Suprapubic skin (tissue), 4 donors: ENCODE data around the gene ADD2. TPM values are rescaled to one million over a fixed set of nuclear protein-coding genes. Genes with fewer than 3 reads are reported as not detected.

Experiments used
- DNase-seq, 2 donors: peaks; one replicate each; pipeline ENCODE4 v3.0.0-alpha.2; 2019; ENCODE audit warnings: low spot score in 2 of 2
- H3K27ac ChIP-seq: fragments of 200-600 bp; sonication (generic); one replicate; pipeline ENCODE4 v1.5.1; 2019
- H3K27me3 ChIP-seq: fragments of 200-600 bp; sonication (generic); one replicate; pipeline ENCODE4 v1.5.1; 2019
- H3K36me3 ChIP-seq: fragments of 200-600 bp; sonication (generic); one replicate; pipeline ENCODE4 v1.5.1; 2019
- H3K4me1 ChIP-seq: fragments of 200-600 bp; sonication (generic); one replicate; pipeline ENCODE4 v1.5.1; 2019
- H3K4me3 ChIP-seq: fragments of 200-600 bp; sonication (generic); one replicate; pipeline ENCODE4 v1.5.1; 2019; ENCODE audit warnings: mild to moderate bottlenecking
- H3K9me3 ChIP-seq: fragments of 200-600 bp; sonication (generic); one replicate; pipeline ENCODE4 v1.5.1; 2019
- EP300 ChIP-seq: sonication (generic); formaldehyde crosslinking; IDR thresholded peaks from one replicate; pipeline ENCODE4 v1.6.1; 2017; ENCODE audit warnings: antibody characterized with exemption
- POLR2A ChIP-seq, 2 donors: fragments of 450-650 bp; IDR thresholded peaks; one replicate each; pipeline ENCODE4 v1.6.1; 2017; ENCODE audit warnings: antibody characterized with exemption in 2 of 2, mild to moderate bottlenecking in 2 of 2, moderate library complexity in 2 of 2
- POLR2AphosphoS5 ChIP-seq, 3 donors: sonication (generic); formaldehyde crosslinking; IDR thresholded peaks; one replicate each; pipeline ENCODE4 v1.6.1; 2017; ENCODE audit warnings: antibody characterized with exemption in 3 of 3
- WGBS: methylation state at CpG from one replicate; pipeline ENCODE4 v1.1.5; 2018; 5-methylcytosine and 5-hydroxymethylcytosine counted together
- total RNA-seq, 4 donors: library from RNA; depleted of rRNA; stranded (reverse); fragments of >200 nt; gene quantifications; one replicate each; pipeline ENCODE4 v1.1.0, GENCODE V29; 2016
- TF ChIP-seq, protein P1 (sequence below), 2 donors: fragments of 200-600 bp in 1 of 2; fragments of 450-650 bp in 1 of 2; sonication (generic) in 1 of 2; IDR thresholded peaks; one replicate each; pipeline ENCODE4 v1.5.1; 2016 to 2019; ENCODE audit warnings: antibody characterized with exemption in 2 of 2, mild to moderate bottlenecking in 1 of 2, moderate library complexity in 1 of 2

The ADD2 gene
- total RNA-seq, 4 donors from 2014 or later, result 1.4 to 2.3 (median 1.5) TPM

DNA sequence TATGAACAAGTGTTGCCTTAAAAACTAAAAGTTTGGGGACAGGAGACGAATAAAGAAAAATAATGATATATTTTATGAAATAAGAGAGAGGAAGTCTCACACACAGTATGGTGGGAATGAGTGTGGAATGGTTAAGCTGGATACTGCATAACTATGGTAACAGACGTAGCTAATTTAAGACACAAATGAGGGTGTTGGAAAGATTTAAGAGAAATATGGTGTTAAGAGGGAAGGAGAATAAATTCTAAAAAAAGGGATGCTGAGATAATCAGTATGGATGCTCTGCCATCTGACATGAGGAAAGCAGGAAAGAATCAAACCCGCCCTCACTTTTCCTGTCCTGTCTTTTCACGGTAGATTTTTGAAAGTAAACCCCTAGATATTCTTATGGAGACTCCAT, 10.6 kb downstream of the ADD2 start:
- DNase-seq, result no peak
- Histone ChIP-seq H3K9me3 (no peaks in the 10 kb centered on the region), H3K36me3 (no peaks in the 10 kb centered on the region), H3K27ac (no peak overlapping the region), H3K4me3 (no peak overlapping the region), H3K4me1 (no peaks in the 10 kb centered on the region), H3K27me3 (peaks cover 33% of the 10 kb centered on the region)
- TF ChIP-seq, protein P1, sequence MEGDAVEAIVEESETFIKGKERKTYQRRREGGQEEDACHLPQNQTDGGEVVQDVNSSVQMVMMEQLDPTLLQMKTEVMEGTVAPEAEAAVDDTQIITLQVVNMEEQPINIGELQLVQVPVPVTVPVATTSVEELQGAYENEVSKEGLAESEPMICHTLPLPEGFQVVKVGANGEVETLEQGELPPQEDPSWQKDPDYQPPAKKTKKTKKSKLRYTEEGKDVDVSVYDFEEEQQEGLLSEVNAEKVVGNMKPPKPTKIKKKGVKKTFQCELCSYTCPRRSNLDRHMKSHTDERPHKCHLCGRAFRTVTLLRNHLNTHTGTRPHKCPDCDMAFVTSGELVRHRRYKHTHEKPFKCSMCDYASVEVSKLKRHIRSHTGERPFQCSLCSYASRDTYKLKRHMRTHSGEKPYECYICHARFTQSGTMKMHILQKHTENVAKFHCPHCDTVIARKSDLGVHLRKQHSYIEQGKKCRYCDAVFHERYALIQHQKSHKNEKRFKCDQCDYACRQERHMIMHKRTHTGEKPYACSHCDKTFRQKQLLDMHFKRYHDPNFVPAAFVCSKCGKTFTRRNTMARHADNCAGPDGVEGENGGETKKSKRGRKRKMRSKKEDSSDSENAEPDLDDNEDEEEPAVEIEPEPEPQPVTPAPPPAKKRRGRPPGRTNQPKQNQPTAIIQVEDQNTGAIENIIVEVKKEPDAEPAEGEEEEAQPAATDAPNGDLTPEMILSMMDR (IDR thresholded peaks at IDR 0.05), result no peak
- WGBS, result 71% methylated on average over 4 of the region's 4 CpGs

DNA sequence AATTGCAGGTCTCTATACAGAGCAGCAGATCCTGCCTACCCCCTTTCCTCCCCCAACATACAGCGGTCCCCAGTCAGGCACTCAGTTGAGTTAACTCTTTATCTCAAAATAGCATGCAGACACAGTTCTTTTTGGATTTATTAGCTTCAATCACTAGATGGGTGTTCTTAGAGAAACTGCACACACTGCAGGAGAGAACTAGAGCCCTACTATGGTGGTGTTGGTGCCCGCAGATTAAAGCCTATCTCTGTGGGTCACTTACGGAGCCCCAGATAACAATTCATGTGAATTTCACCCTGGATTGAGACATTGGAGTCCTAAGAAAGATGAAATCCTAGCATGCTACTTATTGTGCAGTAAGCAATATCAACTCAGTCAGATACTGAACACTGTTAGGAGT, 11.9 kb downstream of the ADD2 start:
- no peak overlapping the region for H3K27ac ChIP-seq
- H3K36me3 ChIP-seq, result no peaks in the 10 kb centered on the region
- no peak for TF ChIP-seq POLR2AphosphoS5 (IDR thresholded peaks at IDR 0.05)
- no peak for TF ChIP-seq EP300
- TF ChIP-seq, protein P1 (IDR thresholded peaks at IDR 0.05), result no peak
- no peak for TF ChIP-seq POLR2A (IDR thresholded peaks at IDR 0.05)
- no peaks in the 10 kb centered on the region for H3K9me3 ChIP-seq
- DNase-seq, result no peak
- H3K4me3 ChIP-seq, result no peak overlapping the region
- H3K4me1 ChIP-seq, result no peaks in the 10 kb centered on the region
- H3K27me3 ChIP-seq, result peaks cover 33% of the 10 kb centered on the region
- WGBS, result 94% methylated on average over 3 of the region's 3 CpGs

DNA sequence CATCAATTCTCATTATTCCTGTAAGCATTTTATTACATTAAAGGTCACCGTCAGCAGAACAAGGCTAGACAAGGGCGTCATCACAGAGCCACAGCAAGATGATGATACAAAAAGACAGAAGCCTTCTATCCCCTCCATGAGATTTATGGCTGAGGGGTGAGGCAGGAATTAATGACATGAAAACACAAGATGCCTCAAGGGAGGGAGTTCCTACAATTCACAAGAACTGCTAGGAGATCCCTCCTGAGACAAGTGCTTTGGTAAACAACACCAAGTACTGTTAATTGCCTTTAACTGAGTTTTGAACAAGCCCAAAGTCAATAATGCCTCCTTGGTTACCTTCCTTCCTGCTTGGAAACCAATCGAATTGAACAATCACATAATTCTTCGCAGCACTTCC, 14.1 kb downstream of the ADD2 start:
- Histone ChIP-seq H3K9me3 (no peaks in the 10 kb centered on the region), H3K27ac (no peak overlapping the region), H3K27me3 (peaks cover 42% of the 10 kb centered on the region), H3K4me3 (no peak overlapping the region), H3K36me3 (no peaks in the 10 kb centered on the region), H3K4me1 (no peaks in the 10 kb centered on the region)
- 66% methylated on average over 4 of the region's 4 CpGs for WGBS
- TF ChIP-seq POLR2A (IDR thresholded peaks at IDR 0.05), result no peak
- TF ChIP-seq, protein P1 (IDR thresholded peaks at IDR 0.05), result no peak
- TF ChIP-seq POLR2AphosphoS5 (IDR thresholded peaks at IDR 0.05), result no peak
- no peak for TF ChIP-seq EP300
- DNase-seq, result no peak

DNA sequence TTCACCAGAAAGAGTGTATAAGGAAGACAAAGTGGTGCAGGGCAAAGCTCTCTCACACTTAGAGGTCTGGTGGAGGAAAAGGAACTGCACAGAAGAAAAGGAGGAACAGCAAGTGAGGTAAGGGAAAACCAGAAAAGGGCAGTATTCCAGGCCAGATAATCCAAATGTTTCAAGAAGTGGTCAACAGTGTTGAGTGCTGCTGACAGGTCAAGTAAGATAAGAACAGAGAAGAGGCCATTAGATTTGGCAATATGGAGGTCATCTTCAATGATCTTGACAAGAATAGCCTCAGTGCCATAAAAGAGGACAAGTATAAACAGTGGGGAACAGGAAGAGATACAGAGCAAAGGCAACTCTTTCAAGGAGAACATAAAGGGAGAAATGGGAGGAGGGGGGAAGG, 15.0 kb downstream of the ADD2 start:
- Histone ChIP-seq H3K4me1 (no peaks in the 10 kb centered on the region), H3K4me3 (no peak overlapping the region), H3K9me3 (no peaks in the 10 kb centered on the region), H3K27ac (no peak overlapping the region), H3K27me3 (peaks cover 41% of the 10 kb centered on the region), H3K36me3 (no peaks in the 10 kb centered on the region)
- TF ChIP-seq POLR2AphosphoS5 (IDR thresholded peaks at IDR 0.05), result no peak
- TF ChIP-seq, protein P1 (IDR thresholded peaks at IDR 0.05), result no peak
- no peak for TF ChIP-seq POLR2A (IDR thresholded peaks at IDR 0.05)
- TF ChIP-seq EP300, result no peak
- DNase-seq, result no peak

DNA sequence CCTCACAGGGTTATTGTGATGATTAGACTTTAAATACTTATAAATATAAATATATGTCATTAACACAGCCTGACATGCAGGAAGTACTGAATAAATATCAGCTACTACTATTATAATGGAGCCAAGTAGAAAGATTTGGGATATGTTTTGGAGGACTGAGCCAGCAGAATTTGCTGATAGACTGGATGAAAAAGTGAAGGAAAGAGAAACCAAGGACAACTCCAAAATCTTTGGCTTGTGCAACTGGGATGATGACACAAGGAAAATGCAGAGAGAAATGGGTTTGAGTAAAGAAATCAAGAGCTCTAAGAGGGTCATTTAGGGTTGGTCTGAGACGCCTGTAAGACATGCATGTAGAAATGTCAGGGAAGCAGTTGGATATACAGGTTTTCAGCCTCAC, 15.6 kb downstream of the ADD2 start:
- TF ChIP-seq POLR2AphosphoS5 (IDR thresholded peaks at IDR 0.05) (no peak), POLR2A (IDR thresholded peaks at IDR 0.05) (no peak), EP300 (no peak)
- TF ChIP-seq, protein P1 (IDR thresholded peaks at IDR 0.05), result no peak
- no peak overlapping the region for H3K4me3 ChIP-seq
- no peak overlapping the region for H3K27ac ChIP-seq
- H3K27me3 ChIP-seq, result peaks cover 41% of the 10 kb centered on the region
- no peaks in the 10 kb centered on the region for H3K36me3 ChIP-seq
- H3K4me1 ChIP-seq, result no peaks in the 10 kb centered on the region
- no peak for DNase-seq
- 82% methylated on average over 1 of the region's 1 CpG for WGBS
- no peaks in the 10 kb centered on the region for H3K9me3 ChIP-seq
